Prostate gland (tissue), 2 donors: ENCODE data around the gene PCTP.

Experiments used
- CTCF ChIP-seq, 4 experiments: fragments of 200-600 bp in 2 of 4; fragments of 450-650 bp in 2 of 4; sonication (generic) in 2 of 4; IDR thresholded peaks; 1 replicate in 3 of 4; 2 replicates in 1 of 4; pipeline ENCODE4 v1.5.1; 2016 to 2019; ENCODE audit warnings: antibody characterized with exemption in 4 of 4, mild to moderate bottlenecking in 2 of 4, moderate library complexity in 2 of 4
- POLR2AphosphoS5 ChIP-seq: sonication (generic); formaldehyde crosslinking; IDR thresholded peaks from one replicate; pipeline ENCODE4 v1.6.1; 2017; ENCODE audit warnings: antibody characterized with exemption

DNA sequence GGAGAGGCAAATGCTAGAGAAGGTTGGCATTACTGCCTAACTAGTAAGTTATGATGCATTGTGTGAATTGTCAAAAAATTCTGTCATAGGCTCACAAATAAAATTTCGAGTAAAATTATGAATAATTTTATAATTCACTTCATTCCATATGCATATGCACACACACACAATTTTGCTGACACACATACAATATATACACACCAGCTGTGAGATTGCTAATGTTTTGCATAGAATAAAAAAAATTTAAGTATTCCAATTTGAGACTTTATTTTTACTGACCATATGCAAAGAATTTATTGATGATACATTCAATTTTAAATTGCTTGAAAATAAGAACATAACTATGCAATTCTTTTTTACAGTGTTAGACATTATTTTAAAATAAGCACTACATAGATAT lies 21.4 kb upstream of the PCTP start:
- TF ChIP-seq CTCF (IDR thresholded peaks at IDR 0.05) (no peak), POLR2AphosphoS5 (no peak)
